Stimulated activated CD8-positive, alpha-beta memory T cell treated with anti-CD3 and anti-CD28 coated beads, Interleukin-2, amount 100 ng/mL, for 48 hours (primary cell): ENCODE measurements around the gene RAB3GAP1.
"Not testable (repeated sequence)": the region's sequence is repeated elsewhere in the genome, so short reads cannot be mapped to it uniquely, and the experiment has no call there.

Experiments
- DNase-seq, 2 donors: peaks; one replicate each; pipeline ENCODE4 v3.0.0-alpha.2; 2020; ENCODE audit warnings: low read depth in 2 of 2

The RAB3GAP1 gene

GRCh38 chr2:135055182-135055786 is 3.2 kb downstream of the RAB3GAP1 start:
- DNase-seq: no peak

GRCh38 chr2:135056790-135057189 is 4.7 kb downstream of the RAB3GAP1 start:
- no peak for DNase-seq

- no peak for DNase-seq
Measured at GRCh38 chr2:135059577-135059976, 7.5 kb downstream of the RAB3GAP1 start.

- DNase-seq: no peak
Measured at GRCh38 chr2:135063210-135063609, 11.1 kb downstream of the RAB3GAP1 start.

DNA sequence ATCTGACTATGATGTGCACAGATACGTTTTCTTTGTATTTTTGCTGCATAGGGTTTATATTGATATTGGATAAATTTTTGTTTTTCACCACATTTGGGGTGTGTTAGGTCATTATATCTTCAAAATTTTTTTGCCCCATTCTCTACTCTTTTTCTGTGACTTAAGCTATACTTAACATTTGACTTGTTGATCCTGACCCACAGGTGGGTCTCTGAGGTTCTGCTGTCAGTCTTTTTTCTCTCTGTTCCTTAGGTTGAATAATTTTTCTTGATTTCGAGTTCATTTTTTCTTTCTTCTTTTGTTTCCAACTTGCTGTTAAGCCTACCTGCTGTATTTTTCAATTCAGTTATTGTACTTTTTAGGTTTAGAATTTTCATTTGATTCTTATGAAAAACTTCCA is 12.1 kb downstream of the RAB3GAP1 start:
- DNase-seq: no peak

GRCh38 chr2:135066710-135067109 is 14.6 kb downstream of the RAB3GAP1 start:
- DNase-seq: no peak

DNA sequence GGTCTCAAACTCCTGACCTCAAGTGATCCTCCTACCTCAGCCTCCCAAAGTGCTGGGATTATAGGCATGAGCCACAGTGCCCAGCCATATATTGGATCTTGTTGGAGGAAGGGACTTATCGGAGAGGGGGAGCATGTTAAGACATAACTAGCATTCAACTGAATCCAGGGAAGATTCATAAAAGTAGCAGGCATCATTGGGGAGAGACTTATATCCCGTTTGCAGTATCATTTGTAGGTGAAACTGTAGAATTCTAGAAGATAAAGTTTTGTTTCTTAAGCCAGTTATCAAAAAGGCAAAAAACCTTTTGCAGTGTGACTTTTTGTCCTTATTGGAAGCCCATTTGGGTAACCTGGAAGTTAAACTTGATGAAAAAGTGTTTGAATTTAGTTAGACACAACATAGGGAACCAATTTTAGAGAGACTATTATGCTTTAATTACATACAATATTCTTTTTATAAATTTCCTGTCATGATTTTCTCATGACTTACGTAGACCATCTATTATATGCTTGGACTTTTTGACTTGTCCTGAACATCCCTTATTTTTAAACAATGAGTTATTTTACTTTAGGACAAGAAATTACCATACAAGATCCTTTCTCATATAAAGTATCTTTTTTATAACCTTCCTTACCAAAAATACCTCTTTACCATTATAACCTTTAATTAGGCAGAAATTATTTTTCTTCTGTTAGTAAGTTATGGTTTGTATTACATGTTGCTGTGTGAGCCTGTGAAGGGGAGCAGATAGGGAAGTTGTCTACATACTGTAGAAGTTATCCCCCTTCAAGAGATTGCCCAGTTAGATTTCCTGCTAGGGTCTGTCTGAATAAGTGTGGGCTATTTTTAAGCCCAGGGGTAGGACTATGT is 20.3 kb downstream of the RAB3GAP1 start:
- DNase-seq: no peak

DNA sequence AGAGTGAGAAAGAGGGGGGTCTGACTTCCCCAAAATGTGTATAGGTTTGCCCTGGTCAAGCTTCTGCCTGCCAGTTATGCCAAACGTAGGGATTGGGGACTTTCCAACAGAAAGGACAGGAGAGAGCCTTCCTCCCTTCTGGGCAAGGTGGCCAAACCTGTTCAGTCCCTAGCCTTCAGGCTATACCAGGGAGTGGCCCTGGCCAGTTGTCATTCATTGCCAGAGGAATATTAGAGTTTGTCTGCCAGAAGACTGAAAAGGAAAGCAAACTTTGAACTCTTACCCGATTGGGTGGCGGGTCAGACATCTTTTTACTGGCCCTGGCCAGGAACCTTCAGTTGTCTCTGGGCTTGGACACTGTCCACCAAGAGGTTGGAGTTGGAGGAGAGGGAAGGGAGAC is 22.1 kb downstream of the RAB3GAP1 start:
- DNase-seq: no peak

DNA sequence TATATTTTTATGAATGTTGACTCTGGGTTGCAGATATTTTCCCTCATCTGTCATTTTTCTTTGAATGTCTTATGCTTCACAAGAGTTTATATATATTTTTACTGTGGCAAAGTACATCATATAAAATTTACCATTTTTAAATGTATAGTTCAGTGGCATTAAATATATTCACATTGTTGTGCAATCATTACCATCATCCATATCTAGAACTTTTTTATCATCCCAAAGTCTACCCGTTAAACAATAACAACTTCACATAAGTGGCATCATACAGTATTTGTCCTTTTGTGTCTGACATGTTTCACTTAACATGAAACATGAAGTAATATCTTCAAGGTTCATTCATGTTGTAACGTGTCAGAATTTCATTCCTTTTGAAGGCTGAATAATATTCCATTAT is 24.5 kb downstream of the RAB3GAP1 start:
- no peak for DNase-seq

DNA sequence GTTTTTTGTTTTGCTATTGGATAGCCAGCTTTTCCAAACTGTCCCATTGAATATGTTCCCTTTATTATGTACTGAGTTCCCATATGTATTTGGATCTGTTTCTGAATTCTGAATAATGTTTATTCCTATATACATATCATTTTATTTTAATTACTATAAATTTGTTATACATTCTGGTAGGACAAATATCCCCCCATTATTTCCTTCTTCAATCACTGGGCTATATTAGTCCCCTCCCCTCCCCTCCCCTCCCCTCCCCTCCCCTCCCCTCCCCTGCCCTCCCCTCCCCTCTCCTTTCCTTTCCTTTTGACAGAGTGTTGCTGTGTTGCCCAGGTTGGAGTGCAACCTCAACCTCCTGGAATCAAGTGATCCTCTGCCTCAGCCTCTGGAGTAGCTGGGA is 26.3 kb downstream of the RAB3GAP1 start:
- DNase-seq: no peak

DNA sequence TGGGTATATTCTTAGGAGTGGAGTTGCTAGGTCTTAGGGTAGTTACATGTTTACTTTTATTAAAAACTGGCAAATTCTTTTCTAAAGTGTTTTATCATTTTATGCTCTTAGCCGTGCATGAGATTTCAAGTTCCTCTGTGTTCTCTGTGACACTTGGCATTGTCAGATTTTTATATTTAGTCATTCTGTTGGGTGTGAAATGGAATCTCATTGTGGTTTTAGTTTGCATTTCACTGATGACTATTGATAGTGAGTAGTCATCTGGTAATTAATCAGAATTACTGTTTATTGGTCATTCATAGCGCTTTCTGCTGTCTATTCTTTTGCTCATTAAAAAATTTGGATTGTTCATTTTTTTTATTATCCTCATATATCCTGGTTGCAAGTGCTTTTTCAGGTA is 34.1 kb downstream of the RAB3GAP1 start:
- no peak for DNase-seq

GRCh38 chr2:135089597-135089996 is 37.5 kb downstream of the RAB3GAP1 start:
- not testable (repeated sequence) for DNase-seq

DNA sequence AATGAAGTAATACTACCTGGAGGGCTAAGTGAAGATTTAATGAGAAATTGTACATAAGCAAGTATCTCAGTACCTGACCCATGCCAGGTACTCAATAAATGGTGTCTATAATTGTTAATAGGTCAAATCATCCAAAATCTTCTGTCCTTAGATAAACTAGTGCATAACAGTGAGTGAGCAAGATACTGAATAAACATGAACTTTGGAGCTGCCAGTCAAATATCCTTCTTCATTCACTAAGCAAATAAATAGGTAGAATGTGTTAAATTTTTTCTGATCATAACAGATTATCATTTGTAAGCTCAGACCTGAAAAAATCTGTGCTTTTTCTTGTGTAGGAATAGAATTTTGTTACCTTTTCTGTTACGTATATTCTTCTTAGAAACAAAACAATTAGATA is 39.6 kb downstream of the RAB3GAP1 start:
- DNase-seq: no peak

GRCh38 chr2:135093193-135093592 is 41.1 kb downstream of the RAB3GAP1 start:
- no peak for DNase-seq

GRCh38 chr2:135093670-135094330 is 41.7 kb downstream of the RAB3GAP1 start:
- DNase-seq: no peak

DNA sequence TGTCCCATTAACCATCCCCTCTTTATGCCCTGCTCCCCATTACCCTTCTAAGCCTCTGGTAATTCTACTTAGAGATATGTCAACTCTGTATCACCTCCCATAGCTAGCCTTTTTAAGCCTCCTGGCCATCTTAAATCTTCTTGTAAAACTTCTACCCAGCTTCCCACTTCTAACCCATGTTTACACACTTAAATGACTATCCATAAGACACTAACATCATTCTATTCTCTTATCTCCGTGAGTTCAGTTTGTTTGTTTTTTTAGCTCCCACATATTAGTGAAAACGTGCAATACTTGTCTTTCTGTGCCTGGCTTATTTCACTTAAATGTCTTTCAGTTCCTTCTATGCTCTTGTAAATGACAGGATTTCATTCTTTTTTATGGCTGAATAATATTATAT is 42.4 kb downstream of the RAB3GAP1 start:
- DNase-seq: no peak

DNA sequence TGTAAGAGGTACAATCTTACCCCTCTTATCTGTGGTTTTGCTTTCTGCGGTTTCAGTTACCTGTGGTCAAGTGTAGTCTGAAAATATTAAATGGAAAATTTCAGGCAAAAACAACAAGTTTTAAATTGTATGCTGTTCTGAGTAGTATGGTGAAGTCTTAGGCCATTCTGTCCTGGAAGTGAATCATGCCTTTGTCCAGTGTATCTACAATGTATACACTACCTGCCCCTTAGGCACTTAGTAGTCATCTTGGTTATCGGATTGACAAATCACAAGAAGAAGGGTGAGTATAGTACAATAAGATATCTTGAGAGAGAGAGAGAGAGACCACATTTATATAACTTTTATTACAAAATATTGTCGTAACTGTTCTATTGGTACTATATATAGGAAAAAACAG is 43.5 kb downstream of the RAB3GAP1 start:
- no peak for DNase-seq

GRCh38 chr2:135096665-135097446 is 44.8 kb downstream of the RAB3GAP1 start:
- no peak for DNase-seq

- DNase-seq: no peak
Measured at GRCh38 chr2:135097532-135098231, 45.6 kb downstream of the RAB3GAP1 start.

GRCh38 chr2:135099802-135100483 is 47.9 kb downstream of the RAB3GAP1 start:
- no peak for DNase-seq

- no peak for DNase-seq
Measured at GRCh38 chr2:135103843-135104242, 51.8 kb downstream of the RAB3GAP1 start.
